HepG2 (cell line): ENCODE results near the gene NDUFB4. TPM values are rescaled to one million over a fixed set of nuclear protein-coding genes. Genes with fewer than 3 reads are reported as not detected.

Experiments used
- ATAC-seq: fragments of 200-7000 bp; cut with Tn5 transposase; 3 replicates; pipeline ENCODE4 v1.9.1; 2020; ENCODE audit warnings: mild to moderate bottlenecking, moderate library complexity
- BruUV-seq: library from RNA; stranded (reverse); fragments of 400-500 nt; replicated peaks from 2 replicates; lab custom pipeline; 2021; lab: Mats Ljungman, UMichigan
- CTCF ChIA-PET: fragments of 300-600 bp; formaldehyde crosslinking; extraction: SDS; loops from one replicate; lab custom pipeline; 2021; ENCODE audit warnings: low total read pairs, inconsistent platforms, low intra/inter-chr PET ratio; lab: Yijun Ruan, JAX
- POLR2A ChIA-PET: fragments of 350-600 bp; sonication (Branson Sonifier 250); formaldehyde crosslinking; loops from one replicate; lab custom pipeline; 2020; ENCODE audit warnings: antibody characterized with exemption, inconsistent platforms; lab: Yijun Ruan, JAX
- DNase-seq: peaks from one replicate; pipeline ENCODE4 v3.0.0-alpha.2; 2015; ENCODE audit warnings: low spot score
- FAIRE-seq: peaks from 3 replicates; lab custom pipeline; 2011; peaks lifted over from hg19 to GRCh38; lab: Jason Lieb, UNC
- H2AFZ ChIP-seq: one replicate; pipeline ENCODE4 v1.6.1; 2011; ENCODE audit warnings: low read length, inconsistent platforms
- H3K27ac ChIP-seq: fragments of 300-600 bp; 3 replicates; pipeline ENCODE4 v1.8.0; 2011; ENCODE audit warnings: mixed run types, mild to moderate bottlenecking, mixed read lengths, low read length, inconsistent platforms; ENCODE audit not compliant: insufficient read depth; ENCODE audit errors: extremely low read length
- H3K27me3 ChIP-seq, 2 experiments: fragments of 200-600 bp in 1 of 2; 2 replicates in 1 of 2; 3 replicates in 1 of 2; pipeline versions ENCODE4 v1.6.0 to v1.8.0; 2011; ENCODE audit warnings: low read length in 2 of 2, mild to moderate bottlenecking in 2 of 2, moderate library complexity in 2 of 2, inconsistent platforms in 1 of 2; ENCODE audit not compliant: insufficient read depth in 2 of 2, control insufficient read depth in 1 of 2
- H3K36me3 ChIP-seq, 2 experiments: fragments of 200-600 bp in 1 of 2; replicated peaks in 1 of 2; 2 replicates in 1 of 2; 3 replicates in 1 of 2; pipeline versions ENCODE4 v1.5.1 to v1.8.0; 2011; ENCODE audit warnings: low read length in 2 of 2, inconsistent platforms in 1 of 2; ENCODE audit not compliant: insufficient read depth in 2 of 2, control insufficient read depth in 1 of 2
- H3K4me1 ChIP-seq: 2 replicates; pipeline ENCODE4 v1.5.1; 2012; ENCODE audit warnings: low read length, inconsistent platforms; ENCODE audit not compliant: insufficient read depth
- H3K4me2 ChIP-seq: 2 replicates; pipeline ENCODE4 v1.6.0; 2011; ENCODE audit warnings: low read depth, low read length, inconsistent platforms
- H3K4me3 ChIP-seq, 3 experiments: fragments of 200-600 bp in 1 of 3; sonication (generic), shearing (Covaris generic) in 1 of 3; replicated peaks in 1 of 3; 2 replicates each; pipeline ENCODE4 v1.5.1; 2011 to 2016; ENCODE audit warnings: low read length in 3 of 3, inconsistent platforms in 2 of 3, low read depth in 2 of 3, mild to moderate bottlenecking in 2 of 3, control low read depth in 1 of 3, mixed read lengths in 1 of 3; ENCODE audit not compliant: insufficient read depth in 1 of 3
- H3K79me2 ChIP-seq: one replicate; pipeline ENCODE4 v1.6.1; 2011; ENCODE audit warnings: low read length, inconsistent platforms; ENCODE audit not compliant: insufficient read depth
- H3K9ac ChIP-seq: 2 replicates; pipeline ENCODE4 v1.6.0; 2011; ENCODE audit warnings: mild to moderate bottlenecking, low read depth, low read length, inconsistent platforms; ENCODE audit not compliant: insufficient read depth
- H3K9me3 ChIP-seq: 2 replicates; pipeline ENCODE4 v1.5.1; 2012; ENCODE audit warnings: mild to moderate bottlenecking, low read length
- H4K20me1 ChIP-seq: 2 replicates; pipeline ENCODE4 v1.6.0; 2011; ENCODE audit warnings: inconsistent platforms, mild to moderate bottlenecking, low read length, moderate library complexity; ENCODE audit not compliant: insufficient read depth
- DMTF1 ChIP-seq: sonication (generic); formaldehyde crosslinking; IDR thresholded peaks from 2 replicates; pipeline ENCODE4 v1.4.0; 2020; ENCODE audit warnings: mild to moderate bottlenecking, missing genetic modification reagents
- KDM1A ChIP-seq: IDR thresholded peaks from 2 replicates; pipeline ENCODE4 v1.6.1; 2016; ENCODE audit warnings: missing compliant biosample characterization
- PRDM15 ChIP-seq: sonication (generic); formaldehyde crosslinking; IDR thresholded peaks from 2 replicates; pipeline ENCODE4 v1.4.0; 2020; ENCODE audit warnings: missing genetic modification reagents
- RFX1 ChIP-seq: fragments of 450-650 bp; IDR thresholded peaks from 2 replicates; pipeline ENCODE4 v1.6.1; 2017
- TBL1XR1 ChIP-seq: fragments of 150-350 bp; IDR thresholded peaks from 2 replicates; pipeline ENCODE4 v1.6.1; 2014; ENCODE audit warnings: borderline replicate concordance, low read length; ENCODE audit not compliant: partially characterized antibody
- TGIF2 ChIP-seq: IDR thresholded peaks from 2 replicates; pipeline ENCODE4 v1.6.1; 2016; ENCODE audit warnings: control low read depth, missing compliant biosample characterization
- ZBTB34 ChIP-seq: sonication (generic); formaldehyde crosslinking; IDR thresholded peaks from 2 replicates; pipeline ENCODE4 v1.8.0; 2022; ENCODE audit warnings: mild to moderate bottlenecking, missing genetic modification reagents
- ZFP36L1 ChIP-seq: sonication (generic); formaldehyde crosslinking; IDR thresholded peaks from 2 replicates; pipeline ENCODE4 v1.8.0; 2022; ENCODE audit warnings: mild to moderate bottlenecking, missing genetic modification reagents, moderate library complexity
- ZIK1 ChIP-seq: sonication (generic); formaldehyde crosslinking; IDR thresholded peaks from 2 replicates; pipeline ENCODE4 v1.5.0; 2020; ENCODE audit warnings: mild to moderate bottlenecking, low read depth, missing genetic modification reagents, borderline replicate concordance
- ZNF205 ChIP-seq: IDR thresholded peaks from 2 replicates; pipeline ENCODE4 v1.6.1; 2018; ENCODE audit warnings: missing biosample characterization, missing genetic modification reagents
- ZNF230 ChIP-seq: sonication (generic); formaldehyde crosslinking; IDR thresholded peaks from 2 replicates; pipeline ENCODE4 v1.4.0; 2020; ENCODE audit warnings: mild to moderate bottlenecking, missing genetic modification reagents
- ZNF567 ChIP-seq: sonication (generic); formaldehyde crosslinking; IDR thresholded peaks from 2 replicates; pipeline ENCODE4 v1.8.1; 2023; ENCODE audit warnings: mild to moderate bottlenecking, missing genetic modification reagents, borderline replicate concordance
- ZNF576 ChIP-seq: sonication (generic); formaldehyde crosslinking; IDR thresholded peaks from 2 replicates; pipeline ENCODE4 v1.4.0; 2020; ENCODE audit warnings: mild to moderate bottlenecking, missing genetic modification reagents
- ZNF670 ChIP-seq: sonication (generic); formaldehyde crosslinking; IDR thresholded peaks from 2 replicates; pipeline ENCODE4 v1.8.0; 2022; ENCODE audit warnings: mild to moderate bottlenecking, missing genetic modification reagents, borderline replicate concordance
- WGBS: methylation state at CpG from one replicate; pipeline ENCODE4 v1.1.6; 2017; ENCODE audit warnings: low lambda C conversion rate; 5-methylcytosine and 5-hydroxymethylcytosine counted together
- in situ Hi-C: cut with HindIII; loops from 2 replicates; pipeline ENCODE4 v1.10.0; 2017; ENCODE audit warnings: low pct_unique_long_range_greater_than_20kb; ENCODE audit not compliant: extremely low pct_ligation_motif_present
- intact Hi-C: fragments of 100-400 bp; cut with micrococcal nuclease; formaldehyde crosslinking; loops from one replicate; pipeline ENCODE4 v1.10.0; 2022; ENCODE audit not compliant: unreplicated experiment
- polyA plus RNA-seq, 8 experiments: library from polyadenylated mRNA; depleted of rRNA in 3 of 8; stranded (reverse) in 7 of 8; unstranded in 1 of 8; fragments of >200 nt; fragmentation: Illumina TruSeq in 4 of 8; extraction: Trizol in 4 of 8; gene quantifications; 2 replicates each; pipeline versions ENCODE4 v1.2.1 to v1.2.3, GENCODE V29; 2011 to 2016; ENCODE audit warnings: low read depth in 4 of 8, missing spikeins in 1 of 8, mixed read lengths in 1 of 8; ENCODE audit not compliant: insufficient read depth in 1 of 8
- total RNA-seq, 5 experiments: library from RNA; depleted of rRNA; stranded (reverse); fragments of >200 nt; fragmentation: Illumina TruSeq; extraction: Trizol; gene quantifications; 2 replicates each; pipeline ENCODE4 v1.2.3, GENCODE V29; 2016; ENCODE audit warnings: low read depth in 1 of 5

The NDUFB4 gene
- total and polyA plus RNA-seq, 2 of the 13 experiments (the other 11 are each of a cell fraction or from before 2014, with no cell fraction given): 115 to 116 TPM

GRCh38 chr3:120587332-120587975 is 8.7 kb upstream of the NDUFB4 start (continued):
- TF ChIP-seq ZBTB34 (no peak), ZNF205 (CRISPR knock-in tag) (no peak), DMTF1 (CRISPR knock-in tag) (no peak)

GRCh38 chr3:120595788-120596115 is 384 bp upstream of the NDUFB4 start:
- H3K4me2 ChIP-seq: peak overlapping the region; percentile 94
- no peaks in the 10 kb centered on the region for H4K20me1 ChIP-seq
- peaks cover 37% of the 10 kb centered on the region for H3K4me1 ChIP-seq
- in situ Hi-C loops (no loop called here), intact Hi-C loops (no loop called here)
- ATAC-seq (no peak), FAIRE-seq (no peak), DNase-seq (no peak)
- no peak overlapping the region for H3K27ac ChIP-seq
- no peaks in the 10 kb centered on the region; a peak in 1 of 5 replicates for H3K36me3 ChIP-seq
- H3K9ac ChIP-seq: peak overlapping the region; percentile 95
- WGBS: 0% methylated on average over 4 of the region's 4 CpGs
- H3K27me3 ChIP-seq: peaks cover 0 to 3% of the 10 kb centered on the region in 2 experiments; a peak in 1 of 5 replicates
- CTCF ChIA-PET: no interaction called here
- H3K79me2 ChIP-seq: peaks cover 27% of the 10 kb centered on the region
- H2AFZ ChIP-seq: peak overlapping the region; percentile 94
- no peaks in the 10 kb centered on the region for H3K9me3 ChIP-seq
- POLR2A ChIA-PET: interaction anchor here (0.7 to 2.3 kb wide), 15 partner anchors 9 to 1097 kb away, joined by 3 to 11 read pairs (median 4); partner anchors contain the start of genes GTF2E1, HGD, LRRC58 and RABL3
- no TSS peak for BruUV-seq
- H3K4me3 ChIP-seq: peak overlapping the region; percentile 49 to 97 (median 65)
- TF ChIP-seq RFX1 (no peak), ZFP36L1 (CRISPR knock-in tag) (no peak), ZIK1 (CRISPR knock-in tag) (no peak), KDM1A (CRISPR knock-in tag) (0 out of 2 replicates have a peak, but pooled peaks have one; percentile 52), ZNF567 (CRISPR knock-in tag) (no peak), ZNF230 (CRISPR knock-in tag) (no peak; the same call in 1 of the 2 replicates), ZNF576 (no peak), ZNF670 (CRISPR knock-in tag) (0 out of 2 replicates have a peak, but pooled peaks have one; percentile 6), PRDM15 (CRISPR knock-in tag) (no peak), TBL1XR1 (no peak), TGIF2 (CRISPR knock-in tag) (peak; percentile 62)
